Activated naive CD4-positive, alpha-beta T cell treated with anti-CD3 and anti-CD28 coated beads, Interleukin-2, amount 50 U/mL, for 72 hours (primary cell): ENCODE data around the gene ZNF280A. TPM values are rescaled to one million over a fixed set of nuclear protein-coding genes. Genes with fewer than 3 reads are reported as not detected.
A peak's percentile ranks its signal among the peaks of the same experiment; 100 is the strongest.

Experiments used
- ATAC-seq, 2 donors: fragments of 150-1000 bp; cut with Tn5 transposase; 2 replicates each; pipeline ENCODE4 v1.10.0; 2021; ENCODE audit warnings: mild to moderate bottlenecking in 2 of 2, moderate library complexity in 2 of 2
- DNase-seq, 2 donors: peaks; one replicate each; pipeline ENCODE4 v3.0.0; 2021 to 2022; ENCODE audit warnings: low spot score in 2 of 2
- H3K27ac Mint-ChIP-seq, 2 donors: one replicate each; pipeline ENCODE4 v1.8.0; 2022; ENCODE audit warnings: mild to moderate bottlenecking in 2 of 2, mixed read lengths in 2 of 2
- H3K36me3 Mint-ChIP-seq, 2 donors: one replicate each; pipeline ENCODE4 v1.8.0; 2022; ENCODE audit warnings: mixed read lengths in 2 of 2
- H3K9me3 Mint-ChIP-seq, 2 donors: one replicate each; pipeline ENCODE4 v1.8.0; 2022; ENCODE audit warnings: mixed read lengths in 2 of 2
- total RNA-seq, 2 donors: library from RNA; stranded (reverse); gene quantifications; one replicate each; pipeline ENCODE4 v1.2.3, GENCODE V29; 2022

Gene ZNF280A
- total RNA-seq, result not detected

DNA sequence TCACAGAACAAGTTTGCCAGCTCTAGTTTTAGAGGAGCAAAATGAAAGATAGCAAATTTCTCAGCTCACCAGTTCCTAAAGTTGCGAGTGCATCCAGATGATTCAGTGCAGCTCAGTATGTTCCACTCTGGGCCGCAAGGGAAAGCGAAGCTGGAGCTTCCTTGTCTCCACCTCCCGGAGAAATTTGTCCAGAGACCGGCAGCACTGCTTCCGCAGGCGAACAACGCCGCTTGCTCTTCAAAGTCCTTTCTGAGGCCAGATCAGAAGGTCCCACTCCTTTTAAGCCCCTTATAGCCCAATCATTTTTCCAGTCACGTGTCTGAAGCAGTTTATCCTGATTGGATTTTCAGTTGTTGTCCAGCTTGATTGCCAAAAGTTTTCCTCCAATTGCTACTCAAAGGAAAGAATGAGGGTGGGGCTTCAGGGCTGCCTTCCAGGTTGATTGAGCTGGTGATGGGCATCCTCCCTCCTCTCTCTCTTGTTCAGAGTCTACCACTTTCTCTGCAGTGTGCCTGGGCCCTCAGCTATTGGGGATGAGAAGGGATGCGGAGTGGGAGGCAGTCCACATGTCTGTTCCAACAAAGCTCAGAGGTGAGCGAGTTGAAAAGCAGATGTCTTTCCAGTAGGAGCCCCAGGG lies at the start of gene ZNF280A:
Gene ZNF280A, minus strand, starts transcription at position 251 of the 637 bp plus-strand sequence. CDS start 4,640 bp downstream, outside the sequence.
- H3K9me3 Mint-ChIP-seq, result no peaks in the 10 kb centered on the region
- H3K27ac Mint-ChIP-seq, result no peak within 1 kb of the TSS
- no peak for ATAC-seq
- no peak for DNase-seq
- H3K36me3 Mint-ChIP-seq, result no peaks in the 10 kb centered on the region

GRCh38 chr22:22569218-22569617 lies 49.1 kb upstream of the ZNF280A start:
- H3K27ac Mint-ChIP-seq, result no peak overlapping the region
- DNase-seq, result no peak

DNA sequence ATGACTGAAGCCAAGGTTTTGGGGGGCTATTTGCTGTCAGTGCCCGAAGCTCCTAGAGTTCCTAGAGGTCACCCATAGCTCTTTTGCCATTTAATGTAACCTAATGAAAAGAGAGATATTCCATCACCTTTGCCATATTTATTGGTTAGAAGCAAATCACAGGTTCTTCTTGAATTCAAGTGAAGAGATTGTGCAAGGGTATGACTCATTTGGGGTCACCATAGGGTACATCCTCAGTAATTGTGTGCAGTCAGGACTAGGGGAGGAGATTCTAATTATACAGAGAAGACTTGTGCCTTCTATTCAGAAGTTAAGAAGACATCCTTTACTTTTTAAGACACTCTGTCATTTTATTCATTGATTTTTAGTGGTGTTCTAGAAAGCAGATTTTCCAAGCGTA lies 45.9 kb upstream of the ZNF280A start:
- no peak for DNase-seq
- no peaks in the 10 kb centered on the region for H3K9me3 Mint-ChIP-seq
- no peak for ATAC-seq
- no peaks in the 10 kb centered on the region for H3K36me3 Mint-ChIP-seq
- no peak overlapping the region for H3K27ac Mint-ChIP-seq

More at GRCh38 chr22:22569218-22569617, 49.1 kb upstream of the ZNF280A start:
- ATAC-seq, result no peak
- no peaks in the 10 kb centered on the region for H3K9me3 Mint-ChIP-seq
- no peaks in the 10 kb centered on the region for H3K36me3 Mint-ChIP-seq

- no peaks in the 10 kb centered on the region for H3K9me3 Mint-ChIP-seq
- no peaks in the 10 kb centered on the region for H3K36me3 Mint-ChIP-seq
- DNase-seq, result peak; percentile 63 to 90
- no peak within 1 kb of the TSS for H3K27ac Mint-ChIP-seq
- ATAC-seq, result peak; percentile 83 to 98
Observed at GRCh38 chr22:22558972-22559603, 39.0 kb upstream of the ZNF280A start, which contains the start of gene PRAME. TSS of gene PRAME (minus strand) at chr22:22559265. CDS start at chr22:22556832, 2,433 bp downstream.

- Mint-ChIP-seq H3K9me3 (no peaks in the 10 kb centered on the region), H3K36me3 (no peaks in the 10 kb centered on the region), H3K27ac (no peak overlapping the region)
- no peak for DNase-seq
- ATAC-seq, result peak in 1 of 2 donors; percentile 30
Observed at GRCh38 chr22:22558071-22558971, 38.3 kb upstream of the ZNF280A start.

GRCh38 chr22:22556995-22557925 lies 37.2 kb upstream of the ZNF280A start:
- DNase-seq (no peak), ATAC-seq (no peak)
- Mint-ChIP-seq H3K36me3 (no peaks in the 10 kb centered on the region), H3K27ac (peak overlapping the region in 1 of 2 donors; percentile 81), H3K9me3 (no peaks in the 10 kb centered on the region)

GRCh38 chr22:22556578-22556977 lies 36.5 kb upstream of the ZNF280A start:
- DNase-seq (no peak), ATAC-seq (no peak)
- H3K9me3 Mint-ChIP-seq, result no peaks in the 10 kb centered on the region
- H3K36me3 Mint-ChIP-seq, result no peaks in the 10 kb centered on the region
- H3K27ac Mint-ChIP-seq, result peak overlapping the region in 1 of 2 donors; percentile 36

DNA sequence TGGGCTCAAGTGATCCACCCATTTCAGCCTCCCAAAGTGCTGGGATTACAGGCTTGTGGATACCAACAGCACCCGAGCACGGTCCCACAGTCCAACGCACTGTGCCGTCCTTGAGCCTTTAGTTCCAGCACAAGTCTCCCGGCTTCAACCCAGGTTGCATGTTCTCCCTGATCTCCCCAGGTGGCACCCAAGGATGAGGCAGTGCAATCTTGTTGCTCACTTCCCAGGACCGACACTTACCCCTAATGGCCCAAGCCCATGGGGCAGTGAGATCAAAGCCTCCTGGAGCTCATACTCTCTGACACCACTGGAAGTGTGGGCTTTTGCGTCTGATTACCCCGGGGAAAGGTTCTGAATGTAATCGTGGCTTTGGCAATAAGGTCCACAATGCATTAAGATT lies 35.5 kb upstream of the ZNF280A start:
- Mint-ChIP-seq H3K9me3 (no peaks in the 10 kb centered on the region), H3K27ac (peak overlapping the region in 1 of 2 donors; percentile 35), H3K36me3 (no peaks in the 10 kb centered on the region)
- ATAC-seq (no peak), DNase-seq (no peak)

DNA sequence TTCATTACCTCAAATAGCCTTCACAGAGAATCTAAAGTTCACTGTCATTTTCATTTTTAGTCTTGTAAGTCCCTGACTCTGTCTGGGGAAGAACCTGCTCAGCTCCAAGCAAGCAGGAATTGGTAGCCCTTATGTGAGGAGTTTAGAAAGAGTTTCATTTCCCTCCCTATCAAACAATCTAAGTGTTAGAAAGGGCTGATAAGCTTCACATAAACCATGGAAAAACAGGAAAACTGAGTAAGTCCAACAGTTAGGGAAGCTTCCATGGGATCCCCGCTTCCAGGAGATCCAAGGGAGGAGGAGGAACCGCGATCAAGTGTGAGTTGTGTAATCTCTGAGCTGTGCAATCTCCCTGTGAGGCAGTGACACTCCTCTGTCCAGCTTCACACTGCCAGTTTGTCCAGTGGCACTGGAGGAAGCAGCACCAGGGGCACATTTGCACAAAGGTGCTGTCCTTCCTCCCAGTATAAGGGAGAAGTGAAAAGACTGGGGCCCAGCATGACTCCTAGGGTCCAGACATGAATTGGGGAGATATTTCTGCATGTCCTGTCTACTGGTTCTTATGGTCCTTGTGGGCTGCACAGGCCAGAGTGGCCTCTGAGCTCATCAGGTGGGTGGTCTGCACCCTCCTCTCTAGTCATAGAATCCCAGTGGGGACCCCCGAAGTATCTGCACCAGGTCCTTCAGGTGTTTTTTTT lies 34.7 kb upstream of the ZNF280A start:
- H3K27ac Mint-ChIP-seq, result no peak overlapping the region
- DNase-seq (no peak), ATAC-seq (no peak)
- no peaks in the 10 kb centered on the region for H3K9me3 Mint-ChIP-seq
- H3K36me3 Mint-ChIP-seq, result no peaks in the 10 kb centered on the region

DNA sequence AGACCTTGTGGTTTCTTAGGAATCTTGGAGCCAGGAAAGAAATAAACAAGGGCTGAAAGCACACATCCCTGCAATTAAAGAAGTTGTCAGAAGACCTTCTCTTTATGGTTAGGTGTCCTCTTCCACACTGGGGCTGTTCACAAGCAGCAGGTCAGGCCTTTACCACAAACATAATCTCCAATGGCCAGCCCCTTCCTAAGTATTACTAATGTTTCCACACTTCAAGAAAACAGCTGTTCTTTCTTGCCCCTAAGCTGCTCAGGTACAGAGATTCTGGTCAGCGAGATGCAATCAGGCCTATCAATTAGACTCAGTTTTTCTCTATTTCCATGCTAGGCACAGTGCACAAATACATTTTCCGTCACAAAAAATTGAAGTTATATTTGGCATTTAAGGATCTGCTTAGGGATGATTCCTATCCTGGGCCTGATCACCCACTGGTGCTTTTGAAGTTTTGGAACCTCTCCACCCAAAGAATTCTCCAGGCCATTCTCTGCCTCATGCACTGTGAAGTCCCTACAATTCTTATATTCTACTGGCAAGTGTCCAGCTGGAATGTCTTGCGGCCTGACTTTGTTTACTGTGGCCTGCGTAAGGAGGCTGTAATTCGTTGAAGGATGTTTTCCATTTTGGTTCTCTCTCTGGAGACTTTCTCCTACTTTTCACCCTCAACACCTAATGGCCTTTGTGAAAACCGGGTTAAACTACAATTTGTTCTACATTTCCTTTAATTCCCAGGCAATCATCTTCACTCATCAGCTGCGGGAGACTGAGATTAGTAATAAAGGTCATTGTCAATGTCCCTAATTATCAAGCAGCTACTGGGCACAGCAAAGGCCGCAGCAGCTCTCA lies 33.9 kb upstream of the ZNF280A start:
- Mint-ChIP-seq H3K9me3 (no peaks in the 10 kb centered on the region), H3K36me3 (no peaks in the 10 kb centered on the region), H3K27ac (peak overlapping the region in 1 of 2 donors; percentile 1)
- ATAC-seq, result no peak
- DNase-seq, result no peak

- ATAC-seq, result no peak
- H3K27ac Mint-ChIP-seq, result peak overlapping the region in 1 of 2 donors; percentile 1
- H3K36me3 Mint-ChIP-seq, result no peaks in the 10 kb centered on the region
- no peak for DNase-seq
- H3K9me3 Mint-ChIP-seq, result no peaks in the 10 kb centered on the region
Observed at GRCh38 chr22:22553141-22553540, 33.1 kb upstream of the ZNF280A start.

- Mint-ChIP-seq H3K9me3 (no peaks in the 10 kb centered on the region), H3K36me3 (no peaks in the 10 kb centered on the region), H3K27ac (no peak overlapping the region)
- DNase-seq, result no peak
- ATAC-seq, result no peak
Observed at GRCh38 chr22:22552630-22553029, 32.6 kb upstream of the ZNF280A start.

DNA sequence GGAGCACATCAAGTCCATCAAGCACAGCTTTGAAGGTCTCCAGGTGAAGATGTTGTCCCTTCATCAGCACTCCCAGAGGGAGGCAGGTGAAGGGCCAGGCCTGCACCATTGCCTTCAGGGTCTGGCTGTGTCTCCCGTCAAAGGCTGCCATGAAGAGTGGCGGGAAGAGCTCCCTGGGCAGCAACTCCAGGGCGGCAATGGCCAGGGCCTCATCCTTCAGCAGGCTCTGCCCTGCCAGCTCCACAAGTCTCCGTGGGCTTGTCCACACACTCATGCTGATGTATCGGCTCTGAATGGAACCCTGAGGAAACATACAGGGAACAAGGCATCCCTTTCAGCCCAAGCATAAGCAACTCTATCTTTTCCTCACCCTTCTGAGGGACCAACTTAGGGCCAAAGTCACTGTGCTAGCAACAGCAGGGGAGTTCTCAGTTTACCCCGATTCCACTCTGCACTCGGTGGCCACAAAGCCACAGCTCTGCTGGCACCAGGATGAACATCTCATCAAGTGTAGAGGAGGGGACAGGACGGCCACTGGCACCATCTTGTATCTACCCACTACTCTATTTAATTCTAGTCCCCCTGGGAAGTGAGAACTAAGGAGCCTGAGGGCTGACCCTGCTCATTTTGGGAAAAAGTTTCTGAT lies 30.8 kb upstream of the ZNF280A start:
- Mint-ChIP-seq H3K9me3 (no peaks in the 10 kb centered on the region), H3K27ac (no peak overlapping the region), H3K36me3 (no peaks in the 10 kb centered on the region)
- DNase-seq, result no peak
- ATAC-seq, result no peak

DNA sequence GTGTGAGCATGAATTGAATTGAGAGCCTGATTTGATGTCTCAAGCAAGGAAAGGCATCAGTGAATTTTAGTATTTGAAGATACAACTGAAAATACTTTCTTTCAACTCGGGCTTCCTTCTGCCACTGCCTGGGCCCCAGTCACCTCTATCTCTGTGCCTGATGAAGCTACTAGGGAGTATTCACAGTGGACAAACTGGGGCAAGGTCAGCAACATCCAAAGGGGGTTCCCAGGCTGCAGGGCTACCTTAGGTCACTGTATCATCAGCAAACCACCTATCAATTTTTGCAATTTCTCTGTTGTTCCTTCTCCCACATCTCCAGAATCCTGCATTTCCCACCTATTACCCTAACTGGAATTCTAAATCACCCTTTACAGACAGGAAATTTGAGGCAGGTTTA lies 28.8 kb upstream of the ZNF280A start:
- no peak overlapping the region for H3K27ac Mint-ChIP-seq
- DNase-seq, result no peak
- ATAC-seq, result no peak
- H3K36me3 Mint-ChIP-seq, result no peaks in the 10 kb centered on the region
- no peaks in the 10 kb centered on the region for H3K9me3 Mint-ChIP-seq
